Glutamatergic neuron (in vitro differentiated cells): ENCODE data around the gene RTCB. TPM values are rescaled to one million over a fixed set of nuclear protein-coding genes. Genes with fewer than 3 reads are reported as not detected.

Experiments
- DNase-seq: peaks from one replicate; pipeline ENCODE4 v3.0.0; 2022
- H3K27ac Mint-ChIP-seq: one replicate; pipeline ENCODE4 v1.8.0; 2020; ENCODE audit warnings: mild to moderate bottlenecking, mixed read lengths, inconsistent platforms; ENCODE audit not compliant: unreplicated experiment
- H3K27me3 Mint-ChIP-seq: one replicate; pipeline ENCODE4 v1.8.0; 2020; ENCODE audit warnings: mild to moderate bottlenecking, moderate library complexity, mixed read lengths, inconsistent platforms; ENCODE audit not compliant: unreplicated experiment
- H3K36me3 Mint-ChIP-seq: one replicate; pipeline ENCODE4 v1.8.0; 2020; ENCODE audit warnings: mild to moderate bottlenecking, mixed read lengths, inconsistent platforms; ENCODE audit not compliant: unreplicated experiment
- H3K4me1 Mint-ChIP-seq: one replicate; pipeline ENCODE4 v1.8.0; 2020; ENCODE audit warnings: mild to moderate bottlenecking, low read depth, mixed read lengths, inconsistent platforms; ENCODE audit not compliant: unreplicated experiment
- H3K4me3 Mint-ChIP-seq: one replicate; pipeline ENCODE4 v1.8.0; 2020; ENCODE audit warnings: mild to moderate bottlenecking, mixed read lengths, inconsistent platforms; ENCODE audit not compliant: unreplicated experiment
- H3K9me3 Mint-ChIP-seq: one replicate; pipeline ENCODE4 v1.8.0; 2020; ENCODE audit warnings: mild to moderate bottlenecking, moderate library complexity, mixed read lengths, inconsistent platforms; ENCODE audit not compliant: unreplicated experiment
- CTCF ChIP-seq: fragments of 200-600 bp; sonication (generic); IDR thresholded peaks from one replicate; pipeline ENCODE4 v1.5.0; 2021; ENCODE audit not compliant: partially characterized antibody, unreplicated experiment
- total RNA-seq: library from RNA; stranded (reverse); fragmentation: NEBNext Ultra II Directional; extraction: Animal tissue kit (Norgen Biotek cat#: 25700); gene quantifications from one replicate; pipeline ENCODE4 v1.2.1, GENCODE V29; 2021; ENCODE audit not compliant: unreplicated experiment

The RTCB gene
- total RNA-seq, 1 donor from 2014 or later: 87.6 TPM

GRCh38 chr22:32430352-32430751 lies 18.3 kb upstream of the RTCB start:
- no peak for DNase-seq
- H3K27me3 Mint-ChIP-seq: peaks cover 6% of the 10 kb centered on the region
- no peak overlapping the region for H3K4me3 Mint-ChIP-seq
- TF ChIP-seq CTCF: no peak
- no peak overlapping the region for H3K27ac Mint-ChIP-seq
- H3K36me3 Mint-ChIP-seq: no peaks in the 10 kb centered on the region
- no peaks in the 10 kb centered on the region for H3K9me3 Mint-ChIP-seq
- H3K4me1 Mint-ChIP-seq: no peaks in the 10 kb centered on the region

GRCh38 chr22:32426881-32427280 lies 14.8 kb upstream of the RTCB start:
- no peaks in the 10 kb centered on the region for H3K9me3 Mint-ChIP-seq
- DNase-seq: no peak
- H3K4me3 Mint-ChIP-seq: no peak overlapping the region
- TF ChIP-seq CTCF: no peak
- H3K36me3 Mint-ChIP-seq: no peaks in the 10 kb centered on the region
- H3K4me1 Mint-ChIP-seq: no peaks in the 10 kb centered on the region
- peaks cover 6% of the 10 kb centered on the region for H3K27me3 Mint-ChIP-seq
- H3K27ac Mint-ChIP-seq: no peak overlapping the region

- Mint-ChIP-seq H3K27me3 (peaks cover 15% of the 10 kb centered on the region), H3K27ac (no peak overlapping the region), H3K4me3 (no peak overlapping the region), H3K36me3 (no peaks in the 10 kb centered on the region), H3K4me1 (no peaks in the 10 kb centered on the region), H3K9me3 (no peaks in the 10 kb centered on the region)
- TF ChIP-seq CTCF: no peak
- DNase-seq: no peak
Observed at GRCh38 chr22:32423664-32424063, 11.6 kb upstream of the RTCB start.

- Mint-ChIP-seq H3K4me1 (no peaks in the 10 kb centered on the region), H3K27ac (no peak overlapping the region), H3K9me3 (no peaks in the 10 kb centered on the region), H3K4me3 (no peak overlapping the region), H3K36me3 (no peaks in the 10 kb centered on the region), H3K27me3 (peaks cover 11% of the 10 kb centered on the region)
- no peak for TF ChIP-seq CTCF
- no peak for DNase-seq
Observed at GRCh38 chr22:32422062-32422461, 10.0 kb upstream of the RTCB start.

GRCh38 chr22:32421484-32421883 lies 9.4 kb upstream of the RTCB start:
- Mint-ChIP-seq H3K36me3 (no peaks in the 10 kb centered on the region), H3K27ac (no peak overlapping the region), H3K4me1 (no peaks in the 10 kb centered on the region), H3K9me3 (no peaks in the 10 kb centered on the region), H3K4me3 (no peak overlapping the region), H3K27me3 (peaks cover 11% of the 10 kb centered on the region)
- no peak for DNase-seq
- TF ChIP-seq CTCF: no peak
